ENCODE results near the gene MAST2.

MAST2 gene

GRCh38 chr1:45998020-45998617 is 194.7 kb downstream of the MAST2 start:
- no peak for DNase-seq

GRCh38 chr1:45999507-45999906 is 196.1 kb downstream of the MAST2 start:
- no peak for DNase-seq

GRCh38 chr1:46001081-46001785 is 197.8 kb downstream of the MAST2 start:
- no peak for DNase-seq

- DNase-seq = no peak
These were observed 199.2 kb downstream of the MAST2 start for GRCh38 chr1:46002551-46003150.

- DNase-seq = no peak
These were observed 199.9 kb downstream of the MAST2 start for GRCh38 chr1:46003315-46003714.

GRCh38 chr1:46004492-46004891 is 201.1 kb downstream of the MAST2 start:
- no peak for DNase-seq

GRCh38 chr1:46005594-46005993 is 202.2 kb downstream of the MAST2 start:
- DNase-seq = no peak

- DNase-seq = no peak
These were observed 205.2 kb downstream of the MAST2 start for GRCh38 chr1:46008585-46008984.

GRCh38 chr1:46010611-46011010 is 207.2 kb downstream of the MAST2 start:
- DNase-seq = no peak

GRCh38 chr1:46011121-46011695 is 207.8 kb downstream of the MAST2 start:
- DNase-seq = no peak

GRCh38 chr1:46012236-46012635 is 208.8 kb downstream of the MAST2 start:
- DNase-seq = no peak

GRCh38 chr1:46013581-46013980 is 210.2 kb downstream of the MAST2 start:
- DNase-seq = no peak

- no peak for DNase-seq
These were observed 214.6 kb downstream of the MAST2 start for GRCh38 chr1:46017876-46018503.

- no peak for DNase-seq
These were observed 215.9 kb downstream of the MAST2 start for GRCh38 chr1:46019348-46019747.

GRCh38 chr1:46020010-46020409 is 216.6 kb downstream of the MAST2 start:
- DNase-seq = no peak

GRCh38 chr1:46021046-46021996 is 217.9 kb downstream of the MAST2 start:
- DNase-seq = no peak

GRCh38 chr1:46026531-46026930 is 223.1 kb downstream of the MAST2 start:
- DNase-seq = no peak

GRCh38 chr1:46027788-46028573 is 224.6 kb downstream of the MAST2 start:
- no peak for DNase-seq

GRCh38 chr1:46030074-46030870 is 226.9 kb downstream of the MAST2 start:
- DNase-seq = no peak

GRCh38 chr1:46030876-46031660 is 227.7 kb downstream of the MAST2 start:
- no peak for DNase-seq
